OCI-M1 (cell line): ENCODE data around the gene IGSF22.
"Not testable (repeated sequence)": the region's sequence is repeated elsewhere in the genome, so short reads cannot be mapped to it uniquely, and the experiment has no call there.

ENCODE experiments used
- DNase-seq: peaks from one replicate; lab custom pipeline; 2025; lab: John Stamatoyannopoulos, UW

Gene IGSF22

GRCh38 chr11:18691467-18692140, 34.4 kb downstream of the IGSF22 start:
- DNase-seq, result peak; percentile 73

DNA sequence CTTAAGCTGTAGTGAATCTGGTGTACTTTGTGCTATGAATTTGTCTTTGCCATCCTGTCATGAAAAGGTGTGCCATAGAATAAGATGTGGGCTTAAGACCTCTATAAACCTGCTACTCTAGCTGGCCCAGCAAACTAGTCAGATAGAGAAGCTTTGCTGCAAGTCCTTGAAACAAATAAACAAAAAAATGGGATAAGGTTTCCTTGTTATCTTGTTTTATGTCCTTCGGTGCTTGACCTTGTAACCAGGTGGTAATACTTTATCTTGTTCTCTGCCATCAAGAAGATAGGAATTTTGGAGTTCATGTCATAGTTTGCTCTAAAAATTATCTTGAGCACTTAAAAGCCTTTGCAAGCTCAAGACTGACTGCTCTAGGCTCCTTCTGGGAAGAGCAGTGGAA, 41.7 kb downstream of the IGSF22 start:
- no peak for DNase-seq

GRCh38 chr11:18682466-18682865, 43.5 kb downstream of the IGSF22 start:
- DNase-seq, result no peak

DNA sequence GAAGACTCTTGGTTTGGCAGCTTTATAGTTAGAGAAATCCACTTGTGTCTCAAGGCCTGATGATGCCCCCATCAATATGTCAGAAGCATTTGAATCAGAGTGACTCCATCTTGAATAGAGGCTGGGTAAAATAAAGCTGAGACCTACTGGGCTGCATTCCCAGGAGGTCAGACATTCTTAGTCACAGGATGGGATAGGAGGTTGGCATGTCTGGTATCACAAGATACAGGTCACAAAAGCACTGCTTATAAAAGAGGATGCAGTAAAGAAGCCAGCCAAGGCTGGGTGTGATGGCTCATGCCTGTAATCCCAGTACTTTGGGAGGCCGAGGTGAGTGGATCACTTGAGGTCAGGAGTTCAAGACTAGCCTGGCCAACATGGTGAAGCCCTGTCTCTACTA, 44.0 kb downstream of the IGSF22 start:
- not testable (repeated sequence) for DNase-seq

DNA sequence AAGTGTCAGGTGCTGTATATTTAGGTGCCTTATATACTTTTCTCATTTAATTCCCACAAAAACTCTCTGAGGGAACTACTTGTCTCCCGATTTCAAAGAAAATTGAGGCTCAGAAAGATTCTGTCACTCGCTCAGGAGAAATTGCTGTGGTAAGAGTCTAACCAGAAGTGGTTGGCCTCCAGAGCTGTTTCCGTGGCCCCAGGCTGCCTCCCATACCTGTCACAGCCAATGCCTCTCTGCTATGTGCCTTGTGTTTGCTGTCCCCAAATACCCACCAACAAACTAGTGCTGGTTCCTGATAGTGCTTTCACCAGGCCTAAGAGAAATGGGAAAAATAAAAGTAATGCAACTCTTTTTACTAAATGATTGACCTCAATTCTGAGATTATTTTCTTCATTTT, 48.4 kb downstream of the IGSF22 start:
- DNase-seq, result no peak

DNA sequence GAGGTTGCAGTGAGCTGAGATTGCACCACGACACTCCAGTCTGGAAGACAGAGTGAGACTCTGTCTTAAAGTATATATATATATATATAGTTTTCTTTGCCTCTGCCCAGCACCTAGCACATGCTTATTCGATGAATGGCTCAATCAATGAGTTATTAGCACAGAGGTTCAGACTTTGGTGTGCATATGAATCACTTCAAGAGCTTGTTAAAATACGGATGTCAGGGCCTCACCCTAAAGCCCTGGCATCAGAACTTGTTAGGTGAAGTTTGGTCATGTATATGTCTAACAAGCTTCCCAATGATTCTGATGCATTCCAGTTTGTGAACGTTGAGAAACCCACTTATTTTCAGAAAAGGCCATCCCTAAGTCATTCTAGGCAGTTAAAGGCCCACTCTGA, 49.2 kb downstream of the IGSF22 start:
- DNase-seq, result no peak

GRCh38 chr11:18672209-18672608, 53.8 kb downstream of the IGSF22 start:
- DNase-seq, result not testable (repeated sequence)

GRCh38 chr11:18671246-18671645, 54.7 kb downstream of the IGSF22 start:
- DNase-seq, result no peak

DNA sequence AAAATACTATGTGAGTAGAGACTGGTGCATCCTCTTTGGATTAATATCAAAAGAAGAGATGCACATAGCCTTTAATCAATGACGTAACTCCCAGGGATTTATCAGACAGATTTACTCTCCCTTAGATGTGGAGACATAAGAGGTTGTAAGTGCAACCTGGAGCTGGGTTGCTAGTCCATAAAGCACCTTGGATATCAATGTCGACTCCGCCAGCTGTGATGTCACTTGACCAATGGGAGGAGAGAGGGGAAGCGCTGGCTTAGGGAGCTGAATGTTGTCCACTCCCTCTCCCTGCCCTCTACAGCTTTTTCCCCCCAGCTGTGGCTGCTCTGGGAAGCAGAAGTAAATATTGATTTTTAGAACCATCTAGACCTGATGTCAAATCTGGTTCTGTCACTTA, 56.3 kb downstream of the IGSF22 start:
- no peak for DNase-seq

- peak; percentile 12 for DNase-seq
Observed at GRCh38 chr11:18669219-18669596, 56.8 kb downstream of the IGSF22 start.

- DNase-seq, result no peak
Observed at GRCh38 chr11:18668131-18668530, 57.9 kb downstream of the IGSF22 start.

DNA sequence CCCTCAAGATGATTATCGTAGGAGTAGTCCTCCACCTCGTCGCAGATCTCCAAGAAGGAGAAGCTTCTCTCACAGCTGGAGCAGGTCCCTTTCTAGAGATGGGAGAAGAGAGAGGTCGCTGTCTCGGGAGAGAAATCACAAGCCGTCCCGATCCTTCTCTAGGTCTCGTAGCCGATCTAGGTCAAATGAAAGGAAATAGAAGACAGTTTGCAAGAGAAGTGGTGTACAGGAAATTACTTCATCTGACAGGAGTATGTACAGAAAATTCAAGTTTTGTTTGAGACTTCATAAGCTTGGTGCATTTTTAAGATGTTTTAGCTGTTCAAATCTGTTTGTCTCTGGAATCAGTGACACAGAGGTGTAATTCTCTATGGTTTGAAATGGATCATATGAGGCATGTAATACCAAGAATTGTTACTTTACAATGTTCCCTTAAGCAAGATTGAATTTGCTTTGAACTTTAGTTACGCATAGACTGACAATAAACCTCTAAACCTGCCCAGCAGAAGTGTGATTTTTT, 60.6 kb downstream of the IGSF22 start:
- not testable (repeated sequence) for DNase-seq

- peak; percentile 88 for DNase-seq
Observed at GRCh38 chr11:18657673-18658072, 68.3 kb downstream of the IGSF22 start.
